ENCODE results near the gene AUTS2.

AUTS2 gene

DNA sequence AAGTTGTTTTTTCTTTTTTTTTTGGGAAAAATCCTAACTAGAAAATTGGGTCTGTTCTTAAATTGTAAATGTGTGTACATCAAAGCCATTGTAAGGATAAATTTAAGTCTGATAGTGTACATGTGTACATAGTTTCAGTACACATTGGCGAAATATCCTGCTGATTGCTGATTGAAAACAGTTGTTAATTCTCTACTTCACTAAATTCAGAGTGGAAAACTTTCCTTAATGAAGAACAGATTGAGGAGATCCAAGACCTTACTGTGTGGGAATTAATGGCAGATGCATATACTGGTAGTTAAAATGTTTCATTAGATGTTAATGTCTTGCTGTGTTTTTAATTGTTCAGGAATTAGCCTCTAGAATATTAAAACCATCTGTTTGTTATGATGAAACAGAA is 506.0 kb downstream of the AUTS2 start:
- H3K4me3 ChIP-seq (ENCODE audit: low read depth, low read length), result no peak overlapping the region
- DNase-seq (ENCODE audit: low read depth), result no peak
- TF ChIP-seq, protein P1, sequence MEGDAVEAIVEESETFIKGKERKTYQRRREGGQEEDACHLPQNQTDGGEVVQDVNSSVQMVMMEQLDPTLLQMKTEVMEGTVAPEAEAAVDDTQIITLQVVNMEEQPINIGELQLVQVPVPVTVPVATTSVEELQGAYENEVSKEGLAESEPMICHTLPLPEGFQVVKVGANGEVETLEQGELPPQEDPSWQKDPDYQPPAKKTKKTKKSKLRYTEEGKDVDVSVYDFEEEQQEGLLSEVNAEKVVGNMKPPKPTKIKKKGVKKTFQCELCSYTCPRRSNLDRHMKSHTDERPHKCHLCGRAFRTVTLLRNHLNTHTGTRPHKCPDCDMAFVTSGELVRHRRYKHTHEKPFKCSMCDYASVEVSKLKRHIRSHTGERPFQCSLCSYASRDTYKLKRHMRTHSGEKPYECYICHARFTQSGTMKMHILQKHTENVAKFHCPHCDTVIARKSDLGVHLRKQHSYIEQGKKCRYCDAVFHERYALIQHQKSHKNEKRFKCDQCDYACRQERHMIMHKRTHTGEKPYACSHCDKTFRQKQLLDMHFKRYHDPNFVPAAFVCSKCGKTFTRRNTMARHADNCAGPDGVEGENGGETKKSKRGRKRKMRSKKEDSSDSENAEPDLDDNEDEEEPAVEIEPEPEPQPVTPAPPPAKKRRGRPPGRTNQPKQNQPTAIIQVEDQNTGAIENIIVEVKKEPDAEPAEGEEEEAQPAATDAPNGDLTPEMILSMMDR (IDR thresholded peaks at IDR 0.05; ENCODE audit: control insufficient read depth, extremely low read depth, insufficient read depth), result no peak

DNA sequence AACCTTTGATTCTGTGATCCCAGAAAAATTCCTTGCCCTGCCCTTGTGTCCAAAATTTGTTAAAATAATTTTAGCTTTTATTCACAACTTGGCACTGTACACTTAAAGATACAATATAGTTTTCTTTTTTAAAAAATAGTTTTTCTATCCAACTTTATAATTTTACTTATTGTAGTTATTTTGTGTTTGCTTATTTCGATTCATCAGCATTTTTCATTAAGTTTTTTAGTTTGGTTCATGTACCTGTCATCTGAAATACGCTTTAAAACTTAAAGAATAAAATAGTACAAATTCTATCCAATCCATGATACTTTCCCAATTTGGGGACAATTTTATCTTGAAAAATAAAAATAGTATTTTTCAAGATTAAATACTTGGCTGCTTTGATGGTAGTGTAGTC is 514.8 kb downstream of the AUTS2 start:
- TF ChIP-seq, protein P1 (IDR thresholded peaks at IDR 0.05; ENCODE audit: control insufficient read depth, extremely low read depth, insufficient read depth), result no peak
- DNase-seq (ENCODE audit: low read depth), result no peak
- H3K4me3 ChIP-seq (ENCODE audit: low read depth, low read length), result no peak overlapping the region

DNA sequence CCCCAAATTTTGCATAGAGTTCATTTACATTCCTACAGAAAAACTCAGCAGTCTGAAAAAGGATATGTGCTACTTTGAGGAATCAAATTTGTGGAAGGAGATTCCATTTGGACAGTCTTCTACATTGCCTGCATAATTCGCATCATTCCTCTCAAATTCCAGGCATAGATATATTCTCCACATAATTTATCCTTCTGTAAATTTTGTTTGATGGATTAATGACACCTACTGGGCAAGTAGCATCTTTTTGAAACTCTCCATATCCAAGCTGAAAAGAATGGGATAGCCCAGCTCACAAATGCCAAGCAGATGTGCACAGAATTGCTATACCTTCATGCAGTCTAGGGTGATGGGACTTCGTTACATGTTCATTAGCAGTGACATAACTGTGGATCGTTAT is 515.3 kb downstream of the AUTS2 start:
- DNase-seq (ENCODE audit: low read depth), result no peak
- no peak overlapping the region for H3K4me3 ChIP-seq (ENCODE audit: low read depth, low read length)
- TF ChIP-seq, protein P1 (IDR thresholded peaks at IDR 0.05; ENCODE audit: control insufficient read depth, extremely low read depth, insufficient read depth), result no peak

DNA sequence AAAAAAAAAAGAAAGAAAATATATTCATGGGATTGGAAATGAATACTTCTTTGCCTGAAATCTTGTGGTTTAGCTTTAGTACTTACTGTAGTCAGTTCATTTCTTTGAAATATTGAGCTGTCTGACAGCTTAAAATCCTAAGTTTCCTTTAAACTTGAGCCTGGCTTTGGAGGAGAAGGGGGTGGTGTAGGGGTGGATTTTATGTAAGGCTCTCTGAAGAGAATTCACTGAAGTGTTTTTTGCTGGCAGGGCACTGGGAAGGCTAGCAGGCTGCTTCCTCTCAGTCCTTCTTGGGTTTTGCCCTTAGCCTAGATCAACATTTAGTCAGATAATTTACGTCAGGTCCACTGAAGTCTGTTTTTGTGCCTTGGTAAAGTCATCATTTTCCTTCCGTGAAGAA is 516.5 kb downstream of the AUTS2 start:
- no peak for DNase-seq (ENCODE audit: low read depth)
- TF ChIP-seq, protein P1 (IDR thresholded peaks at IDR 0.05; ENCODE audit: control insufficient read depth, extremely low read depth, insufficient read depth), result no peak
- no peak overlapping the region for H3K4me3 ChIP-seq (ENCODE audit: low read depth, low read length)

GRCh38 chr7:70116244-70116643 is 518.0 kb downstream of the AUTS2 start:
- H3K4me3 ChIP-seq (ENCODE audit: low read depth, low read length), result no peak overlapping the region
- DNase-seq (ENCODE audit: low read depth), result no peak
- TF ChIP-seq, protein P1 (IDR thresholded peaks at IDR 0.05; ENCODE audit: control insufficient read depth, extremely low read depth, insufficient read depth), result no peak

DNA sequence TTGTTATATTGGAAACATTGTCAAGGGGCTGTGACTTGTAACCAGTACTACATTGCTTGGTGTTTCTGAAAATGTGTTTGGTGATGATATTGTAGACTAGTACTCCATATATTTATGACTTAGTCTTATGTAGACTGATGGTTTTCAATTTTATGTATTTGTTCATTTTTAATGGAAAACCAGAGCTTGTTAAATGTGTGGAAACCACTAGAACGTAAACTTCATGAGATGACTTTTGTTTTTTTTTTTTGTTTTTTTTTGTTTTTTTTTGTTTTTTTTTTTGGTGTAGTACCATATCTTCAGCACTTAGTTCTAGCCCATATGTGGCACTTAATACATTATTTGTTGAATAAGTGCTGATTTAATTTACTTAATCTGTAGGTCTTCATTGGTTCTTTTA is 518.6 kb downstream of the AUTS2 start:
- TF ChIP-seq, protein P1 (IDR thresholded peaks at IDR 0.05; ENCODE audit: control insufficient read depth, extremely low read depth, insufficient read depth), result no peak
- no peak for DNase-seq (ENCODE audit: low read depth)
- no peak overlapping the region for H3K4me3 ChIP-seq (ENCODE audit: low read depth, low read length)

DNA sequence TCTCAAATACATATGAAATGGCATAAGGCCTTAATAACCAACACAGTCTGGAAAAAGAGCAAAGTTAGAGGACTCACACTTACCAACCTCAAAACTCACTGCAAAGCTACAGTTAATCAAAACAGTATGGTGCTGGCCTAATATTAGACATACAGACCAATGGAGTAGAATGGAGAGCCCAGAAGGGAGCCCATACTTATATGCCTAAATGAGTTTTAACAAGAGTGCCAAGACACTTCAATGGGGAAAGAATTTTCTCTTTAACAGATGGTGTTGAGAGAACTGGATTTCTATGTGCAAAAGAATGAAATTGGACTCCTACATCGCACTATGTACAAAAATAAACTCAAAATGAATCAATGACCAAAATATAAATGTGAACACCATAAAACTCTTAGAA is 522.6 kb downstream of the AUTS2 start:
- TF ChIP-seq, protein P1 (IDR thresholded peaks at IDR 0.05; ENCODE audit: control insufficient read depth, extremely low read depth, insufficient read depth), result no peak
- no peak for DNase-seq (ENCODE audit: low read depth)
- no peak overlapping the region for H3K4me3 ChIP-seq (ENCODE audit: low read depth, low read length)

Measured in LNCaP clone FGC (cell line).